HG02678 (cell line): ENCODE data around the gene FUOM.

Experiments
- ATAC-seq: cut with Tn5 transposase; IDR thresholded peaks from one replicate; pipeline ENCODE4 v1.9.1; 2021; ENCODE audit warnings: mild to moderate bottlenecking, moderate library complexity; ENCODE audit not compliant: unreplicated experiment

Gene FUOM

DNA sequence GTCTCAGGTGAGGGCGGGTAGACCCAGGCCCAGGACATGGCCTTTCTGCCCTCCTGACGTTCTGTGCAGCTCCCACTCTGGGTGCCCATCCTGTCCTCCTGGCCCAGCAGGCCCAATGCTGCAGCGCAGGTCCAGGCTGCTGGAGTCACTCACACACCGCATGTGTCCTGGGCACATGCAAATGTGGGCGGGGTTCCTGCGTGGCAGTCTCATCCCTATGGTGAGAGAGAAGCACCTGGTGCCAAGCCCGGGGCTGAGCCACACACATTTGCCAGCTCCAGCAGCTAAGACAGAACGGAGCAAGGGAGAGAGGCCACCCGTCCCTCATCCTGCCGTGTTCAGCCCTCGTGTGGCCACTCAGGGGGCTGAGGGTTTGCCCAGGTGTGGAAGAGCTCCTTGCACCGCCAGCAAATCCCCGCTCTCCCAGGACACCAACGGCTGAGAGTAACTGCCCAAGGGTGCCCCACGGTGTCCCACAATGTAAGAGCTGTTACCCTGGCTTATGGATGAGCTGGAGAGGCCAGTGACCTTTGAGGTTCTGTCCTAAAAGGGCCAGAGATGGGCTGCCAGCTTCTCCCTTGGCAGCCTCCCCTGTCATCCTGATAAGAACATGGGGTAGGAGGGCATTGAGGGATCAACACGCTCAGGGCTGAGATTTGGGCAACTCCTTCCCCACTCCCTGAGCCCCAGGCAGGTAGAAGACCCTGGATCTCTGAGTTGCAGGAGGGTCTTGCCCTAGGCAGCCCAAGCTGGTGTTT is 4.4 kb downstream of the FUOM start:
- ATAC-seq: no peak

DNA sequence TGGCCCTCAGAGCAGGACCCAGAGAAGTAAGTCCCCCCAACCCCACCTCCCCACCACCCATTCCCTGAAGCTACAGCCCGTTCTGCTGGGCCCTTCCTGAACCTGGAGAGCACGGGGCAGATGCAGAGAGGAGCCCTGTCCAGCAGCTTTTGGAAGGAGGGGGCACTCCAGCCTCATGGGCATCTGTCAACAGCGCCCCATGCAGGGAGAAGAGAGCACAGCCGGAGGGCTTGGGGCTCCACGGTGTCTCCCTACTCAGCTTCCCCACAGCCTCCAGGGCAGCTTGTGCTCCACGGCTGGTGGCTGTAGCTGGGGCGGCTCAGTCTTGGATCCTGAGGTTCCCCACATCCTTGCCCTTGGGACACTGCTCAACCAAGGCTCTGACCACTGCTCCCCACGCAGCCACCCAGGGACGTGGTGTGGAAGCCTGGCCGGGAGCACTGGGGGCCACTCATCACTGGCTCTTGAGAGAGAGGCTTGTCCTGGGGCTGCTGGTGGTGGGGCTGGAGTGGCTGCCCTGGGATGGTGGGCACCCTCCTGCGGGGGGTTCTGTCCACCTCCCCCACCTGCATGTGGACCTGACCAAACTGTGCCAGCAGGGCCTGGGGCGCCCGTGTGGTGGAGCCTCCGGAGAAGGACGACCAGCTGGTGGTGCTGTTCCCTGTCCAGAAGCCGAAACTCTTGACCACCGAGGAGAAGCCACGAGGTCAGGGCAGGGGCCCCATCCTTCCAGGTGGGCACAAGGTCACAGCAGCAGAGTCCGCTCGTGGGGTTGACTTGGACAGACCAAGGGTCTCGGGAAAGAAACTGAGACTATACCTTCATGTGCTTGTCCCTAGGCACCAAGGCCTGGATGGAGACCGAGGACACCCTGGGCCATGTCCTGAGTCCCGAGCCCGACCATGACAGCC is 6.2 kb downstream of the FUOM start:
- ATAC-seq: no peak

DNA sequence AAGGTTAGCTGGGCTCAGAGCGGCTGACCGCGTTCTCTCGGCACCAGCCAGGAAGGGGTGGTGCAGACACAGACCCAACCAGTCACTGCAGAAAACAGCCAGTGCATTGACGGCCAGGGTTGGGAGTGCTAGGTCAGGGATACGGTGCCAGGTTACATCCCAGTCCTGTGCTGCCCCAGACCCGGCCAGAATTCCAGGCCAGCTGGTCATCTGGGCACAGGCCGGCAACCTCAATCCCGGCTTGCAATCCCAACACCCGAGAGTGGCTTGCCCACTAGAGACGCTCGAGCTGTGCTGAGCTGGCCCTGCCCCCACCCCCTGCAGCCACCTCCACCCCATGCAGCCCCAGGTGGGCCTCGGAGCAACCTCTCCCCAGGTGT is 6.9 kb downstream of the FUOM start:
- ATAC-seq: no peak

DNA sequence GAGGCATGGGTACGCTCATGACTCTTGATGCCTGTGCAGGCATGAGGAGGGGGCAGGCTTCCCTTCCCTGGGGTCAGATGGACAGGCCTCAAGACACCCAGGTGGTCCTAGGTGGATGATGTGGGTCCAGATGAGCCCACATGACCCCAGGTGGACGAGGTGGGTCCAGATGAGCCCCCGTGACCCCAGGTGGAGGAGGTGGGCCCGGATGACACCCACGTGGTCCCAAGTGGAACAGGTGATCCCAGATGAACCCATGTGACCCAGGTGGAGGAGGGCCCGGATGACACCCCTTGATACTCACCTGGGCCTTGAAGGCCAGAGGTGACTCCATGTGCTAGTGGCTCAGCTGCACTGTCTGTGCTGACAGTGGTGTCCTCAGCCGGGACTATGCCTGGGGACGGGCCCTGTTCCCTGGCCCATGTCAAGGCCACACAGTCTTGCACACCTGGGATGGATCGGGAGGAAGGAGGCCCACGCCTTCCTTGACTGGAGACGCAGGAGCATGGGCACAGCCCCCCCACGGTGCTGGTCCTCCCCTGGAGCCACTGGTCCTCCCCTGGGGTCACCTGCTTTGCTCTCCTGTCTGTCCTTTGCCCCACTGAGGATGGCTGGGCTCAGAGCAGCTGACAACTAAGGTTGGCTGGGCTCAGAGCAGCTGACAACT is 7.4 kb downstream of the FUOM start:
- no peak for ATAC-seq

GRCh38 chr10:133349577-133350011 is 8.2 kb downstream of the FUOM start:
- no peak for ATAC-seq

GRCh38 chr10:133349160-133349568 is 8.7 kb downstream of the FUOM start:
- ATAC-seq: no peak

DNA sequence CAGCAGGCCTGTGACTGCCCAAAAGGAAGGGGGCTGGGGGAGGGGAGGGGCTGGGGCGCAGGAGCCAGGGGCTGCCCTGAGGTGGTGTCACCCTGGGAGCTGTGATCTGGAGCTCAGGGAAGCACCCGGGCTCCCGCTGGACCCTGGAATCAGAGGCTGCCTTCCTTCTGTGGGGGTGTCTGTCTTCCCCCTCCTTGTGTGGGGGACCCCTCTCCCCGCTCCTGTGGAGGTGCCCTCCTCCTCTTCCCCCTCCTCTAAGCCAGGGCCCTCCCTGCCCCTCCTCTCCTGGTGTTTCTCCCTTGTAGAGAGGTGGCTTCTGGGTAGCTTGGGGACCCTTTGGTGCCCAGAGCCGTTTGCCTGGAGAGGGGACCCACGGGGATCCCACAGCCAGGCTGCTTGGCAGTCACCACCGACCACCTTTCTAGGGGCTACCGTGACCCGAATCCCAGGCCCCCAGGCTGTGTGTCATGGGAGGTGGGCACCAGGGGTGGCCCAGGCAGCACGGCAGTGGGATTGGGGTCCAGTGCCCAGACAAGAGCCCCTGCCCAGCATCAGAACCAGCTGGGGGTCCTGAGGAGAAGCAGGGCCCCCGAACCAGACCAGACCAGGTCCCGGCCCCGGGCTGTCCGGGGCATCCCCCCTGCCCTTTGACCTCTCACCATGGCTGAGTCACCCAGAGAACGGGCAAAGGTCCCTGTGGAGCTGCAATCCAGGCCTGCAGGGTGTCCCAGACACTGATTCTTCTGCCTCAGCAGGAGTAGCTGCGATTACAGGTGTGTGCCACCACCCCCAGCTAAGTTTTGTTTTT is 9.9 kb downstream of the FUOM start:
- no peak for ATAC-seq

- ATAC-seq: no peak
These were observed 11.4 kb downstream of the FUOM start for GRCh38 chr10:133346413-133346812.

DNA sequence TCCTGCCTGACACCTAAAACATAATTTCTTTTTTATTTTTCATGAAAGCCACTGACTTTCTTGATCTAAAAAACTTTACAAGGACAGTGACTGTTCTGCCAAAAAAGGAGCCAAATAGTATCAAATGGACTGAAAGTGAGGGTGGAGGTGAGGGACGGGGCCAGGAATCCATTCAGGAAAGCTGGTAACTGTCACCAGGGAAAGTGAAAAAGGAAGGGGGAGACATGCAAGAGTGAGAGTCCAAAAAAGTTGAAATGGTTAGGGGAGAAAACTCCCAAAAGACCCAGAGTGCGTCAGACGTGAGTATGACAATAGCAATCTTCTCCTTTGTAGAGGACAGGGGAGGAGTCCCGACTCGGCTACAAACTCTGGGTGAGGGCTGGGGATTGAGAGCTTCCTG is 13.6 kb downstream of the FUOM start:
- no peak for ATAC-seq

DNA sequence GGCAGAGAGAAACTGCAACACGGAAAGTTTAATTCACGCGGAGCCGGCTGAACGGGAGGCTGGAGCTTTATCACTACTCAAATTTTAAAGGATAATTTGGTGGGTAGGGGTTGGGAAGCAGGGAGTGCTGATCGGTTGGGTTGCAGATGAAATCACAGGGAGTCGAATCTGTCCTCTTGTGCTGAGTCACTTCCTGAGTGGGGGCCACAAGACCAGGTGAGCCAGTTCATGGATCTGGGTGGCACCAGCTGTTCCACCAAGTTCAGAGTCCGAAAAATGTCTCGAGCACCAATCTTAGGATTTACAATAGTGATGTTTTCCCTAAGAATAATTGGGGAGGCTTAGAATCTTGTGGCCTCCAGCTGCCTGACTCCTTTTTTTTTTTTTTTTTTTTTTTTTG is 14.3 kb downstream of the FUOM start:
- no peak for ATAC-seq

DNA sequence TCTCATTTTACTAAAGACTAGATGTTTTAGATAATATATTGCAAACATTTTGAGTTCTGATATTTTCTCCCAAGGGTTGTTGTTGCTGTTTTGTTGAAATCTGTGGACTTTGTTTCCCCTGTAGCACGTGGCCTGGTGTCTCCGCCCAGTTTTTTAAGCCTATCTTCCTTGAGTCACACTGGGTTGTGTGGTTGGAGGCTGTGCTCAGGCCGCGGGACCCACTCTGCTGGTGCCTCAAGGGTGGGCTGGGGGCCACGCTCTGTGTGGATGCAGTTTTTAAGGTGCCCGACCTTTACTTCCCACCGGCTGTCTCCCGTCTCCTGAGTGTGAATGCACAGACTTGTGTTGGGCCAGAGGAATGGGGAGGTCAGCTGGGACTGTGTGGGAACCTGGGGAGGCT is 14.9 kb downstream of the FUOM start:
- no peak for ATAC-seq

GRCh38 chr10:133341983-133342382 is 15.8 kb downstream of the FUOM start:
- ATAC-seq: no peak

DNA sequence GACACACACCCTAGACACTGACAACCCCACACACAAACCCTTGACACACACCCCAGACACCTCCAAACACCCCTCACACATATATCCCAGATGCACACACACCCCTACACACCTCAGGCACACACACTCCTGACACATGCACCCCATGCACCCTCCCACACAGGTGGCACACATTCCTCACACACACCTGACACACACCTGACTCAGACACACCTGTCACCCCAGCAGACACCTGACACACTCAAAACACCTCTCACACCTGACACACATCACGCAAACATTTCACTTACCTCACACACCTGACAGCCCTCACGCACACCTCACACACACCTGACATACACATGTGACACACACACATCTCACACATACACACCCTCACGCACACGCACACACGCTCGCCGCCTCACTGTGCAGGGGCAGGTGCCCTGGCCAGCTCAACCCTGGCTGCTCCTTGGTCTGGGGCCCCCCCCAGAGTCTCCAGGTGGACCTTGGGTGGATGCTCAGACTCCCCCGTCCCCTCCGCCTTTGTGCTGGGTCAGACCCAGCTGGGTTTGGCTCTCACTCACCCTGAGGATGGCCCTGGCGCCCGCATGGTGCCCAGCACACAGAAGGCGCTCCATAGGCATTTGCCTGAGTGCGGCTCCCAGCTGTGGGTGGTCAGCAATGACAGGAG is 18.0 kb downstream of the FUOM start:
- ATAC-seq: no peak

DNA sequence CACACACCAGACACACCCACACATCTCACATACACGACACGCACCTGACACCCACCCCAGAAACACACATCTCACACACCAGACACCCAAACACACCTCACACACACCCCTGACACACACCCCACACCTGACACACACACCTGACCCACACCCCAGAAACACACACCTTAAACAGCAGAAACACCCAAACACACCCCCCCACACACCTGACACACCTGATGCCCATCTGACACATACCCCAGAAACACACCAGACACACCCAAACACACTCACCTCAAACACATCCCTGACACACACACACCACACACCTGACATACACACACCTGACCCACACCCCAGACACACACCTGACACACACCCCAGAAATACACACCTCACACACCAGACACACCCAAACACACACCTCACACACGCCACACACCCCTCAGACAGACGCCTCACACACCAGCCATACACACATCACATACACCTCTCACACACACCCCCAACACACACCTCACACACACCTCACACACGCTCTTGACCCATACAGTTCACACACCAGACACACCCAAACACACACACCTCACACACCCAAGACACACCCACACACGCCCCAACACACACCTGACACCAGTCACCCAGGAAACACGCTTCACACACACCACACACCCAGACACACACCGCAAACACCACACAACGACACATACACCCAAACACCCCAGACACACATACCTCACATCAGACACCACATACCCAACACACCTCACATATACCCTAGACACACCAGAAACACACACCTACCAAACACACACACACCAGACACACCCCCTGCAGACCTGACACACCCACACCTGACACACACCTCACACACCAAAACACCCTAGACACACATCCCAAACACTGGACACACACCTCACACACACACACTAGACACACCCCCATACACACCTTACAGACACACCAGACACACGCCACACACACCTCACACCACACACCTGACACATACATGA is 19.4 kb downstream of the FUOM start:
- no peak for ATAC-seq

DNA sequence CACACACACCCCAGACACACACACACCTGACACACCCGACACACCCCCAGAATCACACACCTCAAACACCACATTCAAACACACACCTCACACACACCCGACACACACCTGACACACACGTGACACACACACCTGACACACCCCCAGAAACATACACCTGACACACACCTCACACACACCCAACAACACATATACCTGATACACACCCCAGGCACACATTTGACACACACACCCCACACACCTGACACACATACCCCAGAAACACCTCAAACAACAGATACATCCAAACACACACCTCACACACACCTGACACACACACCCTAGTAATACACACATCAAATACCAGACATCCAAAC is 20.5 kb downstream of the FUOM start:
- ATAC-seq: no peak

- no peak for ATAC-seq
These were observed 21.0 kb downstream of the FUOM start, which contains the start of gene CALY for GRCh38 chr10:133336577-133337369. Gene CALY (minus strand): TSS chr10:133336896. CDS start chr10:133328989, 7,907 bp downstream.

DNA sequence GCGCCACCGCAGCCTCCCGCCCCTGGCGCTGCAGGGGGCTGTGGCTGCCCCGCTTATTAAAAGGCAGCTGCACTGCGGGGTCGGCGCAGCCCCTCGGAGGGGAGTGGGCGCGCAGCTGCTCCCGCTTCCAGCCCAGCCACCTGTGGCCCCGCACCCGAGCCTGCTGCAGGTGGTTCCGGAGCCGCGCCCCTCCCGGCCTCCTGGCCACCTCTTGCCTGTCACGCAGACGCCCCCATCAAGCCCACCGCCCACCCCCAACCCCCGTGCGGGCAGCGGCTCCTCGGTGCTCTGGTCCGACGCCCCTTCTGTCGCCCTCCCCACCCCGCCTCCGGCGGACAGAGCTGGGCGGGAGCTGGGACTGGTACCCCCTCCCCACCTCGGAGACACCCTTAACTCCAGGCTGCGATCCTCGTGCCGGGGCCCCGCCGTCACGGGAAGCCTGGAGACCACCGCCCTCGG is 21.7 kb downstream of the FUOM start:
- no peak for ATAC-seq
